H9 (cell line): ENCODE measurements around the gene PRPSAP2. TPM values are rescaled to one million over a fixed set of nuclear protein-coding genes. Genes with fewer than 3 reads are reported as not detected.

Experiments used
- DNase-seq: peaks from one replicate; pipeline ENCODE4 v3.0.0-alpha.2; 2017
- H2AFZ ChIP-seq: one replicate; pipeline ENCODE4 v1.6.1; 2013; ENCODE audit warnings: mild to moderate bottlenecking, low read length, control low read depth, moderate library complexity
- H2AK5ac ChIP-seq: 2 replicates; pipeline ENCODE4 v1.6.1; 2013; ENCODE audit warnings: low read length, control low read depth, mixed read lengths; ENCODE audit not compliant: insufficient read length
- H2BK120ac ChIP-seq: one replicate; pipeline ENCODE4 v1.6.1; 2013; ENCODE audit warnings: low read depth, mild to moderate bottlenecking, low read length, control low read depth, inconsistent platforms; ENCODE audit not compliant: poor library complexity, severe bottlenecking
- H2BK12ac ChIP-seq: 2 replicates; pipeline ENCODE4 v1.6.1; 2013; ENCODE audit warnings: low read length, control low read depth, mixed read lengths, low read depth; ENCODE audit not compliant: insufficient read length
- H2BK15ac ChIP-seq: 2 replicates; pipeline ENCODE4 v1.6.1; 2013; ENCODE audit warnings: low read depth, low read length, control low read depth
- H2BK20ac ChIP-seq: one replicate; pipeline ENCODE4 v1.6.1; 2013; ENCODE audit warnings: low read depth, mild to moderate bottlenecking, low read length, control low read depth, inconsistent platforms; ENCODE audit not compliant: poor library complexity, severe bottlenecking
- H2BK5ac ChIP-seq: 2 replicates; pipeline ENCODE4 v1.6.1; 2013; ENCODE audit warnings: low read length, control low read depth, mixed read lengths; ENCODE audit not compliant: insufficient read length
- H3K14ac ChIP-seq: 2 replicates; pipeline ENCODE4 v1.6.1; 2013; ENCODE audit warnings: low read length, control low read depth; ENCODE audit not compliant: insufficient read depth
- H3K18ac ChIP-seq: 2 replicates; pipeline ENCODE4 v1.6.1; 2013; ENCODE audit warnings: low read depth, mild to moderate bottlenecking, mixed read lengths, low read length, control low read depth; ENCODE audit not compliant: insufficient read length
- H3K23ac ChIP-seq: 2 replicates; pipeline ENCODE4 v1.6.1; 2013; ENCODE audit warnings: low read length, control low read depth, mixed read lengths, low read depth; ENCODE audit not compliant: insufficient read length
- H3K23me2 ChIP-seq: 2 replicates; pipeline ENCODE4 v1.6.1; 2013; ENCODE audit warnings: low read depth, mild to moderate bottlenecking, mixed read lengths, low read length, control low read depth; ENCODE audit not compliant: insufficient read length, poor library complexity, severe bottlenecking
- H3K27ac ChIP-seq: 2 replicates; pipeline ENCODE4 v1.5.1; 2013; ENCODE audit warnings: low read length, control low read depth, mixed read lengths, low read depth; ENCODE audit not compliant: insufficient read length
- H3K27me3 ChIP-seq: 2 replicates; pipeline ENCODE4 v1.6.1; 2013; ENCODE audit warnings: low read length, control low read depth, inconsistent platforms; ENCODE audit not compliant: insufficient read depth
- H3K4ac ChIP-seq: 2 replicates; pipeline ENCODE4 v1.6.1; 2013; ENCODE audit warnings: low read depth, mild to moderate bottlenecking, control low read depth, inconsistent platforms, low read length, moderate library complexity
- H3K4me1 ChIP-seq: 2 replicates; pipeline ENCODE4 v1.6.1; 2013; ENCODE audit warnings: low read length, control low read depth, inconsistent platforms; ENCODE audit not compliant: insufficient read depth
- H3K4me2 ChIP-seq: 2 replicates; pipeline ENCODE4 v1.6.1; 2013; ENCODE audit warnings: low read length, control low read depth, mixed read lengths; ENCODE audit not compliant: insufficient read length, insufficient read depth
- H3K56ac ChIP-seq: 2 replicates; pipeline ENCODE4 v1.6.1; 2013; ENCODE audit warnings: low read depth, mild to moderate bottlenecking, mixed read lengths, low read length, control low read depth; ENCODE audit not compliant: insufficient read length
- H3K79me1 ChIP-seq: 2 replicates; pipeline ENCODE4 v1.6.1; 2013; ENCODE audit warnings: low read depth, mild to moderate bottlenecking, moderate library complexity, low read length, control low read depth, inconsistent platforms; ENCODE audit not compliant: insufficient read depth, poor library complexity, severe bottlenecking
- H3K79me2 ChIP-seq: 2 replicates; pipeline ENCODE4 v1.6.1; 2013; ENCODE audit warnings: low read length, control low read depth, inconsistent platforms; ENCODE audit not compliant: insufficient read depth
- H3K9ac ChIP-seq: 2 replicates; pipeline ENCODE4 v1.6.1; 2013; ENCODE audit warnings: low read length, control low read depth, mixed read lengths; ENCODE audit not compliant: insufficient read length; ENCODE audit errors: extremely low read depth
- H3K9me3 ChIP-seq: one replicate; pipeline ENCODE4 v1.6.1; 2013; ENCODE audit warnings: low read depth, low read length, inconsistent platforms; ENCODE audit not compliant: control insufficient read depth
- H3T11ph ChIP-seq: one replicate; pipeline ENCODE4 v1.6.1; 2013; ENCODE audit warnings: mild to moderate bottlenecking, low read length, control low read depth, inconsistent platforms
- H4K20me1 ChIP-seq: one replicate; pipeline ENCODE4 v1.6.1; 2013; ENCODE audit not compliant: control insufficient read depth, insufficient read length, insufficient read depth
- H4K5ac ChIP-seq: 2 replicates; pipeline ENCODE4 v1.6.1; 2013; ENCODE audit warnings: low read depth, mild to moderate bottlenecking, mixed read lengths, low read length, control low read depth; ENCODE audit not compliant: insufficient read length
- H4K8ac ChIP-seq: replicated peaks from 2 replicates; pipeline ENCODE4 v1.6.1; 2013; ENCODE audit warnings: low read length, control low read depth, mixed read lengths, low read depth; ENCODE audit not compliant: insufficient read length
- H4K91ac ChIP-seq: 2 replicates; pipeline ENCODE4 v1.6.1; 2013; ENCODE audit warnings: low read depth, mild to moderate bottlenecking, moderate library complexity, mixed read lengths, low read length, control low read depth; ENCODE audit not compliant: insufficient read length
- H3K27ac Mint-ChIP-seq, 3 experiments: 2 replicates in 2 of 3; 3 replicates in 1 of 3; pipeline ENCODE4 v1.8.0; 2020 to 2021; ENCODE audit warnings: mixed read lengths in 3 of 3, mild to moderate bottlenecking in 1 of 3, moderate library complexity in 1 of 3
- H3K27me3 Mint-ChIP-seq: 2 replicates; pipeline ENCODE4 v1.8.0; 2021; ENCODE audit warnings: low read depth, mild to moderate bottlenecking, moderate library complexity, mixed read lengths
- H3K36me3 Mint-ChIP-seq, 3 experiments: 2 replicates in 2 of 3; 3 replicates in 1 of 3; pipeline ENCODE4 v1.8.0; 2020 to 2021; ENCODE audit warnings: low read depth in 3 of 3, mixed read lengths in 3 of 3; ENCODE audit not compliant: insufficient read depth in 1 of 3
- H3K4me1 Mint-ChIP-seq, 2 experiments: 2 replicates each; pipeline ENCODE4 v1.8.0; 2020; ENCODE audit warnings: mixed read lengths in 2 of 2
- H3K4me3 Mint-ChIP-seq, 2 experiments: 2 replicates in 1 of 2; 3 replicates in 1 of 2; pipeline ENCODE4 v1.8.0; 2020 to 2021; ENCODE audit warnings: mild to moderate bottlenecking in 2 of 2, mixed read lengths in 2 of 2, moderate library complexity in 1 of 2
- H3K9me3 Mint-ChIP-seq, 2 experiments: 2 replicates in 1 of 2; 3 replicates in 1 of 2; pipeline ENCODE4 v1.8.0; 2020; ENCODE audit warnings: mild to moderate bottlenecking in 2 of 2, mixed read lengths in 2 of 2, moderate library complexity in 1 of 2
- CTCF ChIP-seq: fragments of 200-600 bp; sonication (generic); conservative IDR thresholded peaks from 3 replicates; pipeline ENCODE4 v1.8.0; 2021; ENCODE audit warnings: antibody characterized with exemption, mild to moderate bottlenecking
- WGBS: extraction: QIAGEN DNeasy Blood & Tissue Kit; methylation state at CpG from one replicate; pipeline ENCODE4 v1.1.7; 2013; ENCODE audit warnings: missing lambda C conversion rate, low lambda C conversion rate, mixed read lengths; ENCODE audit not compliant: insufficient read length; ENCODE audit errors: extremely low coverage; 5-methylcytosine and 5-hydroxymethylcytosine counted together
- total RNA-seq: library from RNA; stranded (reverse); gene quantifications from 2 replicates; pipeline ENCODE4 v1.2.1, GENCODE V29; 2021

Gene PRPSAP2
- total RNA-seq, 1 experiment from 2014 or later, result 58.0 TPM

- Mint-ChIP-seq H3K9me3 (no peaks in the 10 kb centered on the region), H3K27ac (peak overlapping the region in 1 of 3 experiments; percentile 82; a peak in 2 of 7 replicates), H3K4me3 (no peak overlapping the region), H3K27me3 (no peaks in the 10 kb centered on the region), H3K36me3 (peaks cover 2 to 42% (median 31%) of the 10 kb centered on the region in 3 experiments; a peak in 6 of 7 replicates), H3K4me1 (peaks cover 26 to 33% of the 10 kb centered on the region in 2 experiments)
- Histone ChIP-seq H3K18ac (no peak overlapping the region), H2AK5ac (no peak overlapping the region), H3T11ph (no peak overlapping the region), H3K4ac (no peak overlapping the region), H4K8ac (no peak overlapping the region), H3K9me3 (no peaks in the 10 kb centered on the region), H3K79me2 (no peaks in the 10 kb centered on the region), H2BK12ac (no peak overlapping the region), H3K14ac (no peak overlapping the region; the same call in 1 of the 2 replicates), H2BK15ac (no peak overlapping the region), H2BK120ac (no peak overlapping the region), H3K79me1 (no peaks in the 10 kb centered on the region), H3K27ac (no peak overlapping the region), H2BK5ac (no peak overlapping the region), H3K23me2 (no peaks in the 10 kb centered on the region), H3K4me1 (no peaks in the 10 kb centered on the region), H2AFZ (no peak overlapping the region), H3K9ac (no peak overlapping the region), H4K91ac (no peak overlapping the region), H3K4me2 (no peak overlapping the region), H3K56ac (no peak overlapping the region), H3K27me3 (no peaks in the 10 kb centered on the region), H4K20me1 (no peaks in the 10 kb centered on the region), H3K23ac (no peak overlapping the region), H4K5ac (no peak overlapping the region), H2BK20ac (no peak overlapping the region)
- peak; percentile 23; the same call in 2 of the 3 replicates for TF ChIP-seq CTCF
- DNase-seq, result no peak
- WGBS, result no CpG with 5 or more reads among the region's 28 CpGs
These were observed 112.9 kb downstream of the PRPSAP2 start for GRCh38 chr17:18970582-18971480.
